ENCODE measurements around the gene PRRX1.

Gene PRRX1

GRCh38 chr1:170776252-170776651, 112.3 kb downstream of the PRRX1 start:
- DNase-seq, result no peak

DNA sequence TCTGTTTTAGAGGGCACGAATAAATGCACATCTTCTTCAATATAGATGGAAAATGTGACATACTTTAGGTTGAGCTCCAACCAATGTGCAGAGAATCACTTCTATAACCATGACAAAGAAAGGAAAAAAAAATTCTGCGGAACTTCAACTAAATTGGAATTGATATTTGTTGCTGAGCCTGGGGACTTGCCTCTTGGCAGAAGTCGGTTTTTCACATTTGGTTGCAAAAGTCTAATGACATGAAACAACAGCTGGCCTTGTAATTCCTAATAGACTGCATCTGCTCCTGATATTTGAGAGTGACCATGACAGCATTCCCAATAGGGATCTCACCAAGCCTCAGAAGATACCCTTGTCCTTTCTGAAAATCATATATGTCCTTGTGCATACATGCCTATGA, 112.8 kb downstream of the PRRX1 start:
- DNase-seq, result no peak
